ENCODE results near the gene TFF3.

Gene TFF3

DNA sequence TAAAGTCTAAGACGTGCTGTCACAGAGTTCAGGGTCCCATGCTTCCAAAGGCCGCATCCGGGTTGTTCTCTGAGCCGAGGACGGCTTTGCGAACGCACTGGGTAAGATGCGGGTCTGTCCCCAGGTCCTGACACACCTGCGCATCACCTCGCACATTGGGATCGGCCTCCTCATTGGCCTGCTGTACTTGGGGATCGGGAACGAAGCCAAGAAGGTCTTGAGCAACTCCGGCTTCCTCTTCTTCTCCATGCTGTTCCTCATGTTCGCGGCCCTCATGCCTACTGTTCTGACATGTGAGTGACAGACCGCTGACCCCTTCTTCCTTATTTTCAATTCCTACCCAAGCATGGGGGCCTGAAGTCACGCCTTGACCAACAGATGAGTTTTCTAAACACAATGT, 25.3 kb downstream of the TFF3 start:
- Histone ChIP-seq H3K4me1 (ENCODE audit: control insufficient read depth in 1 of 2, insufficient read depth in 1 of 2, low read depth in 1 of 2, low read length in 1 of 2) (peaks cover 11 to 12% of the 10 kb centered on the region in 2 experiments), H3K4me3 (ENCODE audit: low read depth in 1 of 2, low read length in 1 of 2) (no peak overlapping the region), H3K27ac (peak overlapping the region; percentile 64), H3K27me3 (no peaks in the 10 kb centered on the region), H3K9me3 (no peaks in the 10 kb centered on the region), H3K36me3 (peaks cover 91% of the 10 kb centered on the region)
- no peak for TF ChIP-seq CTCF (IDR thresholded peaks at IDR 0.05)

DNA sequence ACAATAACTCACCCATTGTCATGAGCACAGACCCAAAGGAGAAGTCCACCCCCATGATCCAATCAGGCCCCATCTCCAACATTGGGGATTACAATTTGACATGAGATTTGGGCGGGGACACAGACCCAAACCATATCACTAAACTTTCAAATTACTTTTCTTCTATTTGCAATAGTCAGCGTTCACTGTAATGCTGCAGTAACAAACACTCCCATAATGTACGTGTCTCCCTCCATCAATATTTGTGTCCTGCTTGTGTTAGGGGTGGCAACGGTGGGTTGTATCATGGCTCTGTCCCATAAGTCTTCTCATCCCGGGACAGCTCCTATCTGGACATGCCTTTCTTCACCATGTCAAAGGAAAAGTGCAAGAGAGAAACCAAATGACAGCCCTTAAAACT, 26.2 kb downstream of the TFF3 start:
- TF ChIP-seq CTCF (IDR thresholded peaks at IDR 0.05) = no peak
- H3K36me3 ChIP-seq = peaks cover 90% of the 10 kb centered on the region

GRCh38 chr21:42287193-42288083, 27.8 kb downstream of the TFF3 start:
- no peak for TF ChIP-seq CTCF (IDR thresholded peaks at IDR 0.05)
- H3K4me1 ChIP-seq (ENCODE audit: control insufficient read depth in 1 of 2, insufficient read depth in 1 of 2, low read depth in 1 of 2, low read length in 1 of 2) = peaks cover 11 to 12% of the 10 kb centered on the region in 2 experiments
- H3K27me3 ChIP-seq = no peaks in the 10 kb centered on the region
- no peak overlapping the region for H3K27ac ChIP-seq
- H3K36me3 ChIP-seq = peaks cover 85% of the 10 kb centered on the region
- no peaks in the 10 kb centered on the region for H3K9me3 ChIP-seq
- no peak overlapping the region for H3K4me3 ChIP-seq (ENCODE audit: low read depth in 1 of 2, low read length in 1 of 2)

More for the DNA sequence above, 26.2 kb downstream of the TFF3 start:
- Histone ChIP-seq H3K4me1 (ENCODE audit: control insufficient read depth in 1 of 2, insufficient read depth in 1 of 2, low read depth in 1 of 2, low read length in 1 of 2) (peaks cover 11 to 12% of the 10 kb centered on the region in 2 experiments), H3K4me3 (ENCODE audit: low read depth in 1 of 2, low read length in 1 of 2) (no peak overlapping the region), H3K27me3 (no peaks in the 10 kb centered on the region), H3K9me3 (no peaks in the 10 kb centered on the region), H3K27ac (peak overlapping the region; percentile 64)

GRCh38 chr21:42286416-42286815, 28.8 kb downstream of the TFF3 start:
- peaks cover 85% of the 10 kb centered on the region for H3K36me3 ChIP-seq
- no peak overlapping the region for H3K4me3 ChIP-seq (ENCODE audit: low read depth in 1 of 2, low read length in 1 of 2)
- H3K27me3 ChIP-seq = no peaks in the 10 kb centered on the region
- H3K9me3 ChIP-seq = no peaks in the 10 kb centered on the region
- H3K27ac ChIP-seq = no peak overlapping the region
- H3K4me1 ChIP-seq (ENCODE audit: control insufficient read depth in 1 of 2, insufficient read depth in 1 of 2, low read depth in 1 of 2, low read length in 1 of 2) = peaks cover 11 to 12% of the 10 kb centered on the region in 2 experiments
- no peak for TF ChIP-seq CTCF (IDR thresholded peaks at IDR 0.05)

- H3K36me3 ChIP-seq = peaks cover 85% of the 10 kb centered on the region
- no peaks in the 10 kb centered on the region for H3K9me3 ChIP-seq
- no peak overlapping the region for H3K27ac ChIP-seq
- H3K4me1 ChIP-seq (ENCODE audit: control insufficient read depth in 1 of 2, insufficient read depth in 1 of 2, low read depth in 1 of 2, low read length in 1 of 2) = peaks cover 11 to 12% of the 10 kb centered on the region in 2 experiments
- no peak overlapping the region for H3K4me3 ChIP-seq (ENCODE audit: low read depth in 1 of 2, low read length in 1 of 2)
- H3K27me3 ChIP-seq = no peaks in the 10 kb centered on the region
- no peak for TF ChIP-seq CTCF (IDR thresholded peaks at IDR 0.05)
Measured at GRCh38 chr21:42285569-42286245, 29.5 kb downstream of the TFF3 start.
